GM21515 (cell line): ENCODE data around the gene METTL26.

Experiments used
- ATAC-seq: cut with Tn5 transposase; IDR thresholded peaks from one replicate; pipeline ENCODE4 v1.9.1; 2021; ENCODE audit not compliant: unreplicated experiment

METTL26 gene

DNA sequence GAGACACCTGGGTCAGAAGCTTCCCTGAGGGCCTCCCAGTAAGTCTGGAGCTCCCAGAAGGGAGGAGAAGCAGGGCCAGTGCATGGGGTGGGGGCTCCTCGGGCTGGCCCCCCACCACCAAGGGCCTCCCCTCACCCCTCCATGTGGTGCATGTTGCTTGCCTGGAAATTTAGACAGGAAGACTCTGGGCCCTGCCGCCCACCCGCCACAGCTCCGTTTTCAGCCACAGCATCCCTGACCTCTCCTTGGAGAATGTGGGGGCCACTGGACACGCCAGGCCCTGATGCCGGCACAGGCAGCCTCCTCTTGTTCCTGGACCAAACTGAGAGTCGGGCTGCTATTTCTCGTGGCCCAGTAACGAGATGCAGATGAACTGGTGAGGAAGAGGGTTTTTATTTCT, 2.7 kb upstream of the METTL26 start:
- ATAC-seq = no peak

DNA sequence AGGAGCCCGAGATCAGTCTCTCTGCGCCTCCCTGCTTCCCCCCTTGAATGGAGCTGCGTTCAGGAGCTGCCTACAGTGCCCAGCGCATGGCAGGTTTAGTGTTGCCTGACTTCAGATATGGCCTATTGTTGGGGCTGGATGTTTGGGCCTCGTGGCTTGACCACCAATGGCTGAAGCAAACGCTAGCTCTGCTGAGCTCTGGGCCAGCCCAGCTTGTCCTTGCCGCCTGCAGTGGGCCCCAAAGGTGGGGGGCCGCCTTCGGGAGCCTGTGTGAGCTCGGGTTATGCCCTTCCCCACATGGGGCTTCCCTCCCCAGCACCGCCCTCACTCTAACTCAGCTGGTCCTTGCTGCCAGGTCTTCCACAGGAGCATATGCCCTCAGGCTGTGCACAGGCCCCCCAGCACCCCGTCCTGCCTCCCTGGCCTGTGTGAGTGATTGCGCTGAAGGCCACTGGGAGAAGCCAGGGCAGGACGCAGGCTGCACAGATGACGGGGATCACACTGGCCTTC, 2.0 kb upstream of the METTL26 start:
- no peak for ATAC-seq

- ATAC-seq = no peak
Observed at GRCh38 chr16:637081-638018, 1.2 kb upstream of the METTL26 start.

DNA sequence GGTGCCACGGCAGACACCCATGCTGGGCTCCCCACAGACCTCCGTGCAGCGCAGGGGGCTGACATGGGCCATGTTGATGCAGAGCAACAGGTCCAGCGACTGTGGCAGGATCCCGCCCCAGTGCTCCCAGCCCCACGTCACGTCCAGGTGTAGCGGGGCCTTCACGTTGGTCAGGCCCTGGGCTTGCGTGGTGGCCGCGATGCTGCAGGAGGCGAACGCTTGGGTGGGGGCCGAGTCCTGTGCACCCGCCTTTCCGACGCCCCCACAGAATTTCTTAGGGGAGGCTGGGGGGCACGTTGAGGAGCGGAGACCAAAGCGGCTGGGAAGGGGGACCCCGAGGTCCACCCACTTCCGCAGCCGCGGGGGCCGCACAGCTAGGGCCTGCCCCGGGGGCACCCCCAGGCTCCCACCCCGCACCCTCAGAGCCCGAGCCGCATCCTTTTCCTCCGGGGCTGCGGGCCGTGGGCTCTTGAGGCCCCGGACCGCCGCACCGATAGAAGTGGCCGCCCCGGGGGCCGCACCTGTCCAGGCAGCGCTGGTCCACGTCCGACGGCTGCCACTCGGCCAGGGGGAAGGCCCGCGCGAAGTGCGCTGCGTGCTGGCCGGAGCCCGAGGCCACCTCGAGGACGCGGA, 416 bp downstream of the METTL26 start:
- ATAC-seq = no peak

- no peak for ATAC-seq
Observed at GRCh38 chr16:634996-635395, 1.1 kb downstream of the METTL26 start.

GRCh38 chr16:634051-634670, 1.9 kb downstream of the METTL26 start:
- no peak for ATAC-seq

- no peak for ATAC-seq
Observed at GRCh38 chr16:633336-634050, 2.6 kb downstream of the METTL26 start.

GRCh38 chr16:632486-633335, 3.4 kb downstream of the METTL26 start:
- no peak for ATAC-seq

DNA sequence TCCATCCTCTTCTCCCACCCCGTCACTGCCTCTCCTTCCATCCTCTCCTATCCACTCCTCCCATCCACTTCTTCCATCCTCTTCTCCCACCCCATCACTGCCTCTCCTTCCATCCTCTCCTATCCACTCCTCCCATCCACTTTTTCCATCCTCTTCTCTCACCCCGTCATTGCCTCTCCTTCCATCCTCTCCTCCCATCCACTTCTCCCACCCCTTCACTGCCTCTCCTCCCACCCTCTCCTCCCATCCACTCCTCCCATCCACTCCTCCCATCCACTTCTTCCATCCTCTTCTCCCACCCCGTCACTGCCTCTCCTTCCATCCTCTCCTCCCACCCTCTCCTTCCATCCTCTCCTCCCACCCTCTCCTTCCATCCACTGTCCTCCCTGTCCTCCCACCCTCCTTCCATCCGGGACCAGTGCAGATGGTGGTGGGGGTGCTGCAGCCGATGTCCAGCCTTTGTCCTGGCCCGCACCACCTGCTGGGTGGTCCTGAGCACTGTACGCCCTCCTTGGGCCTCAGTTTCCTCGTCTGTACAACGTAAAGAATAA, 4.2 kb downstream of the METTL26 start:
- no peak for ATAC-seq

GRCh38 chr16:630815-631405, 5.2 kb downstream of the METTL26 start, which contains the start of gene WFIKKN1:
WFIKKN1 (plus strand) TSS chr16:630985; CDS start chr16:631254, 269 bp downstream.
- no peak for ATAC-seq

GRCh38 chr16:630249-630814, 5.8 kb downstream of the METTL26 start:
- ATAC-seq = no peak

GRCh38 chr16:629833-630248, 6.3 kb downstream of the METTL26 start:
- ATAC-seq = no peak

GRCh38 chr16:629185-629832, 6.8 kb downstream of the METTL26 start:
- no peak for ATAC-seq

DNA sequence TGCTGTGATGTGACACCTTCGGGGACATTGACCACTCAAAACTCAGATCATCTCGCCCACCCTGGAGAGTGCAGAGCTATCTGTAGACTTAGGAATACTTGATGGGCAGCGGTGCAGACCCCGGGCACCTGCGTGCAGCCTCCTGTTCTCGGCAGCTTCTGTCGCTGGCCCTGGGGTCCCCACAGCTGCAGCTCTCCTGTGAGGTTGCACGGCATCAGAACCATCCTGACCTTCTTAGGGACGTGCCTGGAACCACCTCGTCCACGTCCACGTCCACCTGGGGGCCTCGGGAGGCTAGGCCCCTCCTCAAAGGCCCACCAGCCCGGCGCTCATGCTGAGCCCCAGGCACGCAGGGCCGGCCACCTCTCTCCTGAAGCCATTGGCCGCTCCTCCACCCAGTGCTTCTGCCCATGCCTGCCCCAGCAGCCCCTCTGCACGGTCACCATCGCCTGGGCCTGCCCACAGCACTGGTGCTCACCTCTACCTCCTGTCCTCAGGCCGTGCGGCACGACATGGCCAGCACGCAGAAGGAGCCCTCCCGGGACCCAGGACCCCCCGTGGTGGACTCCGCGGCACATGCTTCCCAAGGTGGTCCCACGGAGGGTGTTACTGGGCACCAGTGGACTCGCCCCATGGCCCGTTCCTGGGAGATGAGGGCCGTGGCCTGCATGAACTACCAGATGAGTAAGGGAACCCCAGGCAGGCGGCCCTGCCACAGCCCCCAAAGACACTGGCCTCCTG, 7.6 kb downstream of the METTL26 start:
- no peak for ATAC-seq

DNA sequence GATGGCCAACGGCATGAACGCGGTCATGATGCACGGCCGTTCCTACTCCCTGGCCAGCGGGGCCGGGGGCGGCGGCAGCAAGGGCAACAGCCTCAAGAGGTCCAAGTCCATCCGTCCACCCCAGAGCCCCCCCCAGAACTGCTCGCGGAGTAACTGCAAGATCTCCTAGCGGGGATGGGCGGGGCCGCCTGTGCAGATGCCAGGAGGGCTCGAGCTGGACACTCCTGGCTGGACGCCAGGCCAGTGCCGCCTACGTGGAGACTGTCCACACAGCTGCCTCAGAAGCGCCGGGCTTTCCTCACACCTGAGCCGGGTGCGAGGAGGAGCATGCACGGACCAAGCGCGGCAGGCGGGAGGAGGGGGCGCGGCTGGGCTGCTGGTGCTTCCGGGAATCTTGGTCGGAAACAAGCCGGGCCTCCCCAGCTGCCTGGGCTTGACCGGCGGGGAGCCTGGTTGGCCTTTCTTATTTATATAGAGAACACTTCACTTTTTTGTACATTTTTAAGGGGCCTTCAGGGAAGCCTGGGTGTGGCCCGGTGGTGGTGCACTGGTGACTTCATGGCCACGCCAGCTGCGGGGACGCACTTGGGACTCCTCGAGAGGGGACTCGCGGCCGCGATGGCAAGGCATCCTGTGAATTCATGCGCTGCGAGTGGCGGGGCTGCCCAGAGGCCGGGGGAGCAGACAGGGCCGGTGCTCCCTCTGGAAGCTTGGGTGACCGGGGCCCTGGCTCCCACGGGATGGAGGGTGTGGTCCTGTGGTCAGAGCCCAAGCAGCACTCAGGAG, 8.5 kb downstream of the METTL26 start:
- no peak for ATAC-seq

DNA sequence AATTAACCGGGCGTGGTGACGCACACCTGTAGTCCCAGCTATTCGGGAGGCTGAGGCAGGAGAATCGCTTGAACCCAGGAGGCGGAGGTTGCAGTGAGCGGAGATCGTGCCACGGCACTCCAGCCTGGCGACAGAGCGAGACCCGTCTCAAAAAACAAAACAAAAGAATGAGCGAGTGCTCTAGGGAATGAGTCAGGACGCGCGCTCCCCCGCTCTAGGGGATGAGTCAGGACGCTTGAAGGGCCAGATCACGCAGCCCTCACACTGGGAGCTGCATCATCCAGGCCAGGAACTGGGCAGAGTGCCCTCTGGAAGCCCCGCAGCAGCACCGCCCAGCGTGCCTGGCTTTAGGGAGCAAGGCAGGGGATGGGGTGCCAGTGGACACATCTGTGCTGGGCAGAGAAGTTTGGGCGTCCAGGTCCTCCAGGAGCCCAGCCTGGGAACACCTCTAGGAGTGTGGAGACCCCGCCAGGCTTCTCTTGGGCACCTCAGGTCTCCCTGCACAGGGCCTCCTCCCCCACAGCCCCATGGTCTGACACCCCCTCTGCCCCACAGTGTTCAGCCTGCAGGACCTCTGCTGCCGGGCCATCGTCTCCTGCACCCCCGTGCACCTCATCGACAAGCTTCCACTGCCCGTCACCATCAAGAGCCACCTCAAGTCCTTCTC, 9.2 kb downstream of the METTL26 start:
- no peak for ATAC-seq
